Testis (tissue), 3 donors: ENCODE data around the gene GAGE10. TPM values are rescaled to one million over a fixed set of nuclear protein-coding genes. Genes with fewer than 3 reads are reported as not detected.

Source experiments
- DNase-seq: peaks from one replicate; pipeline ENCODE4 v3.0.0-alpha.2; 2019
- H3K27ac ChIP-seq, 2 donors: fragments of 200-600 bp; sonication (generic); one replicate each; pipeline ENCODE4 v1.5.1; 2019
- H3K27me3 ChIP-seq: fragments of 200-600 bp; sonication (generic); one replicate; pipeline ENCODE4 v1.5.1; 2019
- H3K36me3 ChIP-seq: fragments of 200-600 bp; sonication (generic); one replicate; pipeline ENCODE4 v1.5.1; 2017; ENCODE audit warnings: low read depth; ENCODE audit errors: missing control alignments
- H3K4me1 ChIP-seq: fragments of 200-600 bp; sonication (generic); one replicate; pipeline ENCODE4 v1.5.1; 2019
- H3K4me3 ChIP-seq, 2 donors: fragments of 200-600 bp; sonication (generic); one replicate each; pipeline ENCODE4 v1.5.1; 2017 to 2019
- H3K9me3 ChIP-seq: fragments of 200-600 bp; sonication (generic); one replicate; pipeline ENCODE4 v1.5.1; 2017
- CTCF ChIP-seq, 3 experiments: fragments of 450-650 bp in 2 of 3; fragments of 200-600 bp in 1 of 3; sonication (generic) in 1 of 3; IDR thresholded peaks; one replicate each; pipeline ENCODE4 v1.5.1; 2016 to 2019; ENCODE audit warnings: antibody characterized with exemption in 3 of 3, mild to moderate bottlenecking in 2 of 3, moderate library complexity in 1 of 3
- POLR2A ChIP-seq: fragments of 450-650 bp; IDR thresholded peaks from one replicate; pipeline ENCODE4 v1.6.1; 2017; ENCODE audit warnings: antibody characterized with exemption, mild to moderate bottlenecking, moderate library complexity
- WGBS, 2 donors: methylation state at CpG; one replicate each; pipeline ENCODE4 v1.1.5; 2018; 5-methylcytosine and 5-hydroxymethylcytosine counted together
- intact Hi-C: fragments of 100-400 bp; cut with DNase I; formaldehyde crosslinking; loops from one replicate; pipeline ENCODE4 v1.15.1; 2023; ENCODE audit warnings: low total_unique reads
- polyA plus RNA-seq: library from polyadenylated mRNA; stranded (reverse); fragments of 350-450 nt; fragmentation: Illumina TruSeq; extraction: RNeasy Lipid Tissue Mini Kit (QIAGEN cat#74804); gene quantifications from one replicate; pipeline ENCODE4 v1.2.3, GENCODE V29; 2014; ENCODE audit warnings: low read depth, low replicate concordance; ENCODE audit not compliant: insufficient read depth
- total RNA-seq, 2 donors: library from RNA; depleted of rRNA; stranded (reverse); fragments of >200 nt; gene quantifications; one replicate each; pipeline ENCODE4 v1.2.3, GENCODE V29; 2016

Gene GAGE10
- total and polyA plus RNA-seq, 3 donors from 2014 or later = not detected

- 78 to 87% methylated on average over 3 of the region's 3 CpGs for WGBS, 2 donors
- Histone ChIP-seq H3K27ac (peak overlapping the region in 1 of 2 donors; percentile 55), H3K9me3 (no peaks in the 10 kb centered on the region), H3K4me3 (no peak overlapping the region), H3K27me3 (no peaks in the 10 kb centered on the region), H3K4me1 (no peaks in the 10 kb centered on the region), H3K36me3 (no peaks in the 10 kb centered on the region)
- TF ChIP-seq POLR2A (no peak), CTCF (IDR thresholded peaks at IDR 0.05) (no peak)
- intact Hi-C loops = no loop called here
- no peak for DNase-seq
Observed at GRCh38 chrX:49278081-49278480, 25.4 kb upstream of the GAGE10 start.

- WGBS, 2 donors = 19 to 51% methylated on average over 11 of the region's 11 CpGs
- no peak overlapping the region for H3K27ac ChIP-seq
- no peak for TF ChIP-seq POLR2A
- TF ChIP-seq CTCF (IDR thresholded peaks at IDR 0.05) = peak in 1 of 3 experiments; percentile 9
- no peaks in the 10 kb centered on the region for H3K4me1 ChIP-seq
- no peaks in the 10 kb centered on the region for H3K9me3 ChIP-seq
- no peak overlapping the region for H3K4me3 ChIP-seq
- intact Hi-C loops = no loop called here
- no peaks in the 10 kb centered on the region for H3K36me3 ChIP-seq
- no peaks in the 10 kb centered on the region for H3K27me3 ChIP-seq
- peak; percentile 38 for DNase-seq
Observed at GRCh38 chrX:49282647-49283011, 20.8 kb upstream of the GAGE10 start.

- no peaks in the 10 kb centered on the region for H3K9me3 ChIP-seq
- TF ChIP-seq POLR2A (no peak), CTCF (IDR thresholded peaks at IDR 0.05) (no peak)
- H3K4me1 ChIP-seq = no peaks in the 10 kb centered on the region
- no peak overlapping the region for H3K27ac ChIP-seq
- H3K4me3 ChIP-seq = no peak overlapping the region
- H3K36me3 ChIP-seq = no peaks in the 10 kb centered on the region
- intact Hi-C loops = no loop called here
- 86 to 97% methylated on average over 3 of the region's 3 CpGs for WGBS, 2 donors
- H3K27me3 ChIP-seq = no peaks in the 10 kb centered on the region
- DNase-seq = no peak
Observed at GRCh38 chrX:49284212-49284611, 19.2 kb upstream of the GAGE10 start.

- H3K9me3 ChIP-seq = no peaks in the 10 kb centered on the region
- no peak overlapping the region for H3K4me3 ChIP-seq
- no peak for DNase-seq
- H3K27me3 ChIP-seq = no peaks in the 10 kb centered on the region
- H3K27ac ChIP-seq = no peak overlapping the region
- no peaks in the 10 kb centered on the region for H3K4me1 ChIP-seq
- intact Hi-C loops = no loop called here
- TF ChIP-seq CTCF (IDR thresholded peaks at IDR 0.05) = no peak
- no peak for TF ChIP-seq POLR2A
- H3K36me3 ChIP-seq = no peaks in the 10 kb centered on the region
- 97% methylated on average over 8 of the region's 18 CpGs; no CpG with 5 or more reads in 1 of the 2 donors for WGBS, 2 donors
Observed at GRCh38 chrX:49286136-49286535, 17.3 kb upstream of the GAGE10 start.

- intact Hi-C loops = no loop called here
- no peak for DNase-seq
- TF ChIP-seq POLR2A = no peak
- no peak for TF ChIP-seq CTCF (IDR thresholded peaks at IDR 0.05)
- WGBS, 2 donors = 71% methylated on average over 4 of the region's 4 CpGs; no CpG with 5 or more reads in 1 of the 2 donors
- H3K9me3 ChIP-seq = no peaks in the 10 kb centered on the region
- H3K36me3 ChIP-seq = no peaks in the 10 kb centered on the region
- no peaks in the 10 kb centered on the region for H3K4me1 ChIP-seq
- no peaks in the 10 kb centered on the region for H3K27me3 ChIP-seq
- H3K27ac ChIP-seq = no peak overlapping the region
- H3K4me3 ChIP-seq = no peak overlapping the region
Observed at GRCh38 chrX:49286581-49286980, 16.9 kb upstream of the GAGE10 start.
